Measurements from ENCODE around the gene TRRAP.

DNA sequence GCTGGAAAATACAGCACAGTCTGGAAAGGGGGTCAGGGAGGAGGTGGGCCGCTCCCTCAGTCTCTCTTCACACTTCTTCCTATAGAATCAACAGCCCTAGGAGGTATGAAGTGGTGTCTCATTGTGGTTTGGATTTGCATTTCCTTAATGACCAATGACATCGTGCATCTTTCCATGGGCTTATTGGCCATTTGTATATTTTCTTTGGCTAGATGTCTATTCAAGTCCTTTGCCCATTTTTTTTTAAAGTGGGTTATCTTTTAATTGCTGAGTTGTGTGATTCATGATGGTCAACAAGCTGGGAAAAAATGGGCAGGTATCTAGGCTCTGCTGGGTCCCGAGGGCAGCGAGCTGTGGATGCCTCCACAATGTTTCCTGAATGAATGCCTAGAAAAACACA is 37.6 kb upstream of the TRRAP start:
- TF ChIP-seq, protein P1, sequence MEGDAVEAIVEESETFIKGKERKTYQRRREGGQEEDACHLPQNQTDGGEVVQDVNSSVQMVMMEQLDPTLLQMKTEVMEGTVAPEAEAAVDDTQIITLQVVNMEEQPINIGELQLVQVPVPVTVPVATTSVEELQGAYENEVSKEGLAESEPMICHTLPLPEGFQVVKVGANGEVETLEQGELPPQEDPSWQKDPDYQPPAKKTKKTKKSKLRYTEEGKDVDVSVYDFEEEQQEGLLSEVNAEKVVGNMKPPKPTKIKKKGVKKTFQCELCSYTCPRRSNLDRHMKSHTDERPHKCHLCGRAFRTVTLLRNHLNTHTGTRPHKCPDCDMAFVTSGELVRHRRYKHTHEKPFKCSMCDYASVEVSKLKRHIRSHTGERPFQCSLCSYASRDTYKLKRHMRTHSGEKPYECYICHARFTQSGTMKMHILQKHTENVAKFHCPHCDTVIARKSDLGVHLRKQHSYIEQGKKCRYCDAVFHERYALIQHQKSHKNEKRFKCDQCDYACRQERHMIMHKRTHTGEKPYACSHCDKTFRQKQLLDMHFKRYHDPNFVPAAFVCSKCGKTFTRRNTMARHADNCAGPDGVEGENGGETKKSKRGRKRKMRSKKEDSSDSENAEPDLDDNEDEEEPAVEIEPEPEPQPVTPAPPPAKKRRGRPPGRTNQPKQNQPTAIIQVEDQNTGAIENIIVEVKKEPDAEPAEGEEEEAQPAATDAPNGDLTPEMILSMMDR (IDR thresholded peaks at IDR 0.05): no peak
- no peak for TF ChIP-seq POLR2A (IDR thresholded peaks at IDR 0.05)
- no peak for TF ChIP-seq POLR2AphosphoS5 (IDR thresholded peaks at IDR 0.05)
